H1 (cell line): Measurements from ENCODE around the gene ARL2BP. TPM values are rescaled to one million over a fixed set of nuclear protein-coding genes. Genes with fewer than 3 reads are reported as not detected.

Source experiments
- CTCF ChIA-PET: fragments of 300-600 bp; sonication (Branson Sonifier 250); formaldehyde crosslinking; loops from one replicate; lab custom pipeline; 2021; ENCODE audit not compliant: partially characterized antibody; lab: Charles Lee
- POLR2A ChIA-PET: fragments of 300-600 bp; sonication (Branson Sonifier 250); formaldehyde crosslinking; loops from one replicate; lab custom pipeline; 2021; ENCODE audit warnings: inconsistent platforms; ENCODE audit not compliant: partially characterized antibody; lab: Charles Lee
- DNase-seq, 2 experiments: peaks; one replicate each; pipeline versions ENCODE4 v3.0.0 to v3.0.0-alpha.2; 2010 to 2022; ENCODE audit warnings: low spot score in 2 of 2, low read depth in 1 of 2, mixed read lengths in 1 of 2
- FAIRE-seq: peaks from 2 replicates; lab custom pipeline; 2011; peaks lifted over from hg19 to GRCh38; lab: Jason Lieb, UNC
- H2AFZ ChIP-seq: 2 replicates; pipeline ENCODE4 v1.8.1; 2012; ENCODE audit warnings: low read length, inconsistent platforms
- H2AK5ac ChIP-seq: 2 replicates; pipeline ENCODE4 v1.6.1; 2013; ENCODE audit warnings: low read depth, low read length
- H2BK120ac ChIP-seq: replicated peaks from 2 replicates; pipeline ENCODE3; 2013; ENCODE audit warnings: low read depth, low read length, inconsistent platforms
- H2BK12ac ChIP-seq: 2 replicates; pipeline ENCODE4 v1.6.1; 2013; ENCODE audit warnings: low read depth, low read length
- H2BK15ac ChIP-seq: 2 replicates; pipeline ENCODE4 v1.6.1; 2013; ENCODE audit warnings: low read length
- H2BK20ac ChIP-seq: 2 replicates; pipeline ENCODE4 v1.6.1; 2013; ENCODE audit warnings: low read length
- H2BK5ac ChIP-seq: 2 replicates; pipeline ENCODE4 v1.6.1; 2013; ENCODE audit warnings: low read depth, low read length
- H3K14ac ChIP-seq: 2 replicates; pipeline ENCODE4 v1.6.1; 2013; ENCODE audit warnings: inconsistent platforms; ENCODE audit not compliant: insufficient read length
- H3K18ac ChIP-seq: 2 replicates; pipeline ENCODE4 v1.6.1; 2013; ENCODE audit warnings: low read length; ENCODE audit errors: extremely low read depth
- H3K23ac ChIP-seq: 2 replicates; pipeline ENCODE4 v1.6.1; 2013; ENCODE audit warnings: inconsistent platforms; ENCODE audit not compliant: insufficient read length
- H3K23me2 ChIP-seq: 2 replicates; pipeline ENCODE4 v1.6.1; 2013; ENCODE audit warnings: low read depth, low read length
- H3K27ac ChIP-seq: 2 replicates; pipeline ENCODE4 v1.6.1; 2011; ENCODE audit warnings: low read depth, low read length, inconsistent platforms
- H3K27me3 ChIP-seq, 4 experiments: replicated peaks in 1 of 4; 1 replicate in 1 of 4; 2 replicates in 3 of 4; pipeline versions ENCODE4 v1.6.1 to v1.8.1; 2011 to 2013; ENCODE audit warnings: low read length in 3 of 4, mild to moderate bottlenecking in 3 of 4, inconsistent platforms in 2 of 4, mixed read lengths in 2 of 4, moderate library complexity in 1 of 4; ENCODE audit not compliant: control insufficient read depth in 3 of 4, insufficient read depth in 3 of 4; ENCODE audit errors: extremely low read depth in 1 of 4
- H3K36me3 ChIP-seq, 4 experiments: 2 replicates each; pipeline versions ENCODE4 v1.6.1 to v1.8.1; 2011 to 2013; ENCODE audit warnings: mild to moderate bottlenecking in 4 of 4, low read length in 3 of 4, moderate library complexity in 2 of 4, control low read depth in 1 of 4, inconsistent platforms in 1 of 4; ENCODE audit not compliant: insufficient read depth in 4 of 4, control insufficient read depth in 2 of 4
- H3K4ac ChIP-seq: replicated peaks from 2 replicates; pipeline ENCODE3; 2013; ENCODE audit warnings: low read length, low read depth, mixed read lengths, inconsistent platforms; ENCODE audit not compliant: insufficient read length
- H3K4me1 ChIP-seq, 4 experiments: replicated peaks in 1 of 4; 1 replicate in 1 of 4; 2 replicates in 3 of 4; pipeline versions ENCODE4 v1.6.1 to v1.8.1; 2011 to 2013; ENCODE audit warnings: low read length in 3 of 4, inconsistent platforms in 2 of 4, mixed read lengths in 1 of 4; ENCODE audit not compliant: insufficient read depth in 4 of 4, control insufficient read depth in 3 of 4
- H3K4me2 ChIP-seq, 2 experiments: 2 replicates each; pipeline versions ENCODE4 v1.6.1 to v1.8.1; 2011 to 2013; ENCODE audit warnings: low read depth in 2 of 2, low read length in 2 of 2, control low read depth in 1 of 2, inconsistent platforms in 1 of 2, mild to moderate bottlenecking in 1 of 2; ENCODE audit not compliant: insufficient read depth in 1 of 2
- H3K4me3 ChIP-seq, 4 experiments: fragments of 200-600, 300-600 bp in 1 of 4; sonication (generic), shearing (Covaris generic), sonication (Bioruptor Twin) in 1 of 4; 2 replicates each; pipeline versions ENCODE4 v1.5.1 to v1.8.1; 2011 to 2016; ENCODE audit warnings: low read length in 4 of 4, low read depth in 3 of 4, control low read depth in 2 of 4, inconsistent platforms in 2 of 4, mild to moderate bottlenecking in 2 of 4, mixed read lengths in 1 of 4, moderate library complexity in 1 of 4; ENCODE audit not compliant: insufficient read depth in 2 of 4; ENCODE audit errors: extremely low read depth in 1 of 4
- H3K56ac ChIP-seq: replicated peaks from 2 replicates; pipeline ENCODE3; 2013; ENCODE audit warnings: low read depth, mild to moderate bottlenecking, mixed read lengths, low read length, inconsistent platforms; ENCODE audit not compliant: insufficient read length
- H3K79me1 ChIP-seq: 2 replicates; pipeline ENCODE4 v1.6.1; 2013; ENCODE audit warnings: low read depth, low read length, control low read depth
- H3K79me2 ChIP-seq, 2 experiments: 2 replicates each; pipeline versions ENCODE4 v1.6.1 to v1.8.1; 2012 to 2013; ENCODE audit warnings: low read length in 2 of 2, mild to moderate bottlenecking in 2 of 2, inconsistent platforms in 1 of 2; ENCODE audit not compliant: insufficient read depth in 2 of 2, control insufficient read depth in 1 of 2
- H3K9ac ChIP-seq, 4 experiments: replicated peaks in 1 of 4; 1 replicate in 1 of 4; 2 replicates in 3 of 4; pipeline versions ENCODE4 v1.6.1 to v1.8.1; 2011 to 2013; ENCODE audit warnings: low read depth in 3 of 4, low read length in 3 of 4, control low read depth in 2 of 4, mild to moderate bottlenecking in 2 of 4, moderate library complexity in 2 of 4, inconsistent platforms in 1 of 4; ENCODE audit errors: extremely low read depth in 1 of 4
- H3K9me3 ChIP-seq, 2 experiments: 2 replicates each; pipeline versions ENCODE4 v1.6.1 to v1.8.1; 2012 to 2013; ENCODE audit warnings: mild to moderate bottlenecking in 2 of 2, moderate library complexity in 2 of 2, control low read depth in 1 of 2, inconsistent platforms in 1 of 2, low read depth in 1 of 2, low read length in 1 of 2, mixed read lengths in 1 of 2; ENCODE audit not compliant: insufficient read depth in 2 of 2
- H4K20me1 ChIP-seq, 2 experiments: replicated peaks in 1 of 2; 2 replicates each; pipeline versions ENCODE3 to v1.8.1; 2011 to 2013; ENCODE audit warnings: inconsistent platforms in 2 of 2, low read length in 2 of 2, mild to moderate bottlenecking in 1 of 2; ENCODE audit not compliant: insufficient read depth in 2 of 2, control insufficient read depth in 1 of 2
- H4K5ac ChIP-seq: 2 replicates; pipeline ENCODE4 v1.6.1; 2013; ENCODE audit warnings: low read length, low read depth, mixed read lengths, inconsistent platforms; ENCODE audit not compliant: insufficient read length
- H4K8ac ChIP-seq: 2 replicates; pipeline ENCODE4 v1.8.0; 2013; ENCODE audit warnings: mild to moderate bottlenecking, moderate library complexity, low read length, inconsistent platforms; ENCODE audit not compliant: insufficient read depth; ENCODE audit errors: extremely low read depth
- H4K91ac ChIP-seq: replicated peaks from 2 replicates; pipeline ENCODE3; 2013; ENCODE audit warnings: low read length, mixed read lengths, inconsistent platforms; ENCODE audit not compliant: insufficient read length
- CREB1 ChIP-seq: IDR thresholded peaks from 2 replicates; pipeline ENCODE4 v1.6.1; 2012; ENCODE audit warnings: inconsistent platforms
- KDM1A ChIP-seq: fragments of 200-600, 300-600 bp; sonication (generic); IDR thresholded peaks from 2 replicates; pipeline ENCODE4 v1.7.1; 2016; ENCODE audit warnings: mild to moderate bottlenecking, low read length, borderline replicate concordance
- SP1 ChIP-seq: IDR thresholded peaks from 2 replicates; pipeline ENCODE4 v1.6.1; 2011; ENCODE audit warnings: low read depth, low read length
- TCF12 ChIP-seq: IDR thresholded peaks from 2 replicates; pipeline ENCODE4 v1.6.1; 2011; ENCODE audit warnings: low read depth, mild to moderate bottlenecking, low read length
- USF2 ChIP-seq: IDR thresholded peaks from 2 replicates; pipeline ENCODE4 v1.6.1; 2011; ENCODE audit warnings: low read length, improper control_type of control experiment
- WGBS, 2 experiments: shearing (Covaris generic) in 1 of 2; methylation state at CpG; one replicate each; pipeline versions ENCODE4 v1.1.6 to v1.1.7; 2013 to 2015; ENCODE audit warnings: low lambda C conversion rate in 2 of 2, mixed read lengths in 2 of 2, inconsistent platforms in 1 of 2, low coverage in 1 of 2, missing lambda C conversion rate in 1 of 2; ENCODE audit not compliant: insufficient replicate concordance in 2 of 2, insufficient coverage in 1 of 2, insufficient read length in 1 of 2; ENCODE audit errors: extremely low coverage in 1 of 2, missing lambda C conversion rate in 1 of 2; 5-methylcytosine and 5-hydroxymethylcytosine counted together
- polyA plus RNA-seq, 7 experiments: library from polyadenylated mRNA; depleted of rRNA in 3 of 7; stranded (reverse) in 5 of 7; unstranded in 2 of 7; fragments of >200 nt in 5 of 7; fragments of 200-250 nt in 2 of 7; gene quantifications; 1 replicate in 5 of 7; 2 replicates in 1 of 7; 4 replicates in 1 of 7; pipeline versions ENCODE4 v1.2.1 to v1.2.3, GENCODE V29; 2011 to 2013; ENCODE audit warnings: missing spikeins in 2 of 7, mixed read lengths in 2 of 7
- total RNA-seq: library from RNA; stranded (reverse); fragmentation: NEBNext Ultra II Directional; extraction: Animal tissue kit (Norgen Biotek cat#: 25700); gene quantifications from 2 replicates; pipeline ENCODE4 v1.2.1, GENCODE V29; 2021

ARL2BP gene
- total and polyA plus RNA-seq, 2 of the 8 experiments (the other 6 are each of a cell fraction or from before 2014, with no cell fraction given) = 13.6 to 18.3 TPM

- no peak overlapping the region for H3K4me3 ChIP-seq
Observed at GRCh38 chr16:57265850-57266530, 20.9 kb downstream of the ARL2BP start.

More at GRCh38 chr16:57265850-57266530, 20.9 kb downstream of the ARL2BP start:
- no peaks in the 10 kb centered on the region for H3K27me3 ChIP-seq
- no peak overlapping the region for H2BK20ac ChIP-seq
- H4K5ac ChIP-seq = no peak overlapping the region
- no peak overlapping the region for H2BK120ac ChIP-seq
- FAIRE-seq (no peak), DNase-seq (no peak)
- no peaks in the 10 kb centered on the region for H3K79me2 ChIP-seq
- no peak overlapping the region for H4K8ac ChIP-seq
- no peak overlapping the region for H3K9ac ChIP-seq
- TF ChIP-seq KDM1A (no peak), USF2 (no peak), TCF12 (no peak), SP1 (no peak), CREB1 (no peak)
- POLR2A ChIA-PET = interaction anchor here (1.2 kb wide), 1 partner anchor 114 kb away, joined by 3 read pairs; no protein-coding TSS in a partner anchor
- H2BK15ac ChIP-seq = no peak overlapping the region
- no peak overlapping the region for H3K18ac ChIP-seq
- no peaks in the 10 kb centered on the region for H3K79me1 ChIP-seq
- no peaks in the 10 kb centered on the region for H3K23me2 ChIP-seq
- H2AK5ac ChIP-seq = no peak overlapping the region
- no peaks in the 10 kb centered on the region for H4K20me1 ChIP-seq
- H4K91ac ChIP-seq = no peak overlapping the region
- H2AFZ ChIP-seq = no peak overlapping the region
- no peaks in the 10 kb centered on the region for H3K36me3 ChIP-seq
- CTCF ChIA-PET = interaction anchor here (0.5 kb wide), 1 partner anchor 317 kb away, joined by 5 read pairs; no protein-coding TSS in a partner anchor
- WGBS, 2 experiments = 91% methylated on average over 15 of the region's 16 CpGs; no CpG with 5 or more reads in 1 of the 2 experiments
- H3K56ac ChIP-seq = no peak overlapping the region
- no peak overlapping the region for H3K4me2 ChIP-seq
- no peak overlapping the region for H3K23ac ChIP-seq
- no peak overlapping the region for H3K27ac ChIP-seq
- H3K4ac ChIP-seq = no peak overlapping the region
- peaks cover 0 to 6% (median 2%) of the 10 kb centered on the region in 4 experiments; a peak in 2 of 7 replicates for H3K4me1 ChIP-seq
- no peak overlapping the region for H2BK5ac ChIP-seq
- no peaks in the 10 kb centered on the region for H3K9me3 ChIP-seq
- no peak overlapping the region for H3K14ac ChIP-seq
- no peak overlapping the region for H2BK12ac ChIP-seq
